Adrenal gland (tissue), 5 donors: ENCODE data around the gene ECT2.

Source experiments
- CTCF ChIP-seq, 6 experiments: fragments of 450-650 bp in 4 of 6; fragments of 200-600 bp in 2 of 6; sonication (generic) in 1 of 6; IDR thresholded peaks; 1 replicate in 5 of 6; 2 replicates in 1 of 6; pipeline versions ENCODE4 v1.5.1 to v1.8.0; 2016 to 2021; ENCODE audit warnings: antibody characterized with exemption in 6 of 6, mild to moderate bottlenecking in 2 of 6, moderate library complexity in 1 of 6
- POLR2A ChIP-seq, 2 donors: fragments of 450-650 bp; IDR thresholded peaks; one replicate each; pipeline ENCODE4 v1.6.1; 2017; ENCODE audit warnings: antibody characterized with exemption in 2 of 2, mild to moderate bottlenecking in 2 of 2, moderate library complexity in 1 of 2
- donor health status: DM: no; HTN: no; CAD: no.

- TF ChIP-seq CTCF (IDR thresholded peaks at IDR 0.05) (no peak), POLR2A (IDR thresholded peaks at IDR 0.05) (no peak)
These were observed 16.3 kb downstream of the ECT2 start for GRCh38 chr3:172766718-172767405.
